Activated gamma-delta T cell treated with anti-CD3 and anti-CD28 coated beads, Interleukin-2, amount 50 U/mL, for 16 hours (primary cell): ENCODE results near the gene CCDC146.
"Not testable (repeated sequence)": the region's sequence is repeated elsewhere in the genome, so short reads cannot be mapped to it uniquely, and the experiment has no call there.

ENCODE experiments used
- DNase-seq: peaks from one replicate; pipeline ENCODE4 v3.0.0-alpha.2; 2020; ENCODE audit warnings: low read depth

CCDC146 gene

GRCh38 chr7:77202481-77202976 lies 80.1 kb downstream of the CCDC146 start:
- DNase-seq = no peak

GRCh38 chr7:77205706-77206105 lies 83.3 kb downstream of the CCDC146 start:
- DNase-seq = no peak

DNA sequence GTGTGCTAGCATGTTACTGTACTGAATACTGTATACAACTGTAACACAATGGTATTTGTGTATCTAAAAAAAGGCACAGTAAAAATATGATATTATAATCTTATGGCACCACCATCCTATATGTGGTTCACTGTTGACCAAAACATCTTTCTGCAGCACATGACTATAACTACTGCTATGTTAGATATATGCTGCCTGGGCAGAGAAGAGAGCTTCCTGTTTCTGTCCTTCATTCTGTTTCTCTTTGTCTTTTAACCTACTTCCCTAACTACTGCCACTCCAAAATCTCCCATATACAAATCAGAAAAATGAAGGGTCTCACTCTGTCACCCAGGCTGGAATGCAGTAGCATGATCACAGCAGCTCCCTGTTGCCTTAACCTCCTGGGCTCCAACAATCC lies 86.0 kb downstream of the CCDC146 start:
- DNase-seq = no peak

DNA sequence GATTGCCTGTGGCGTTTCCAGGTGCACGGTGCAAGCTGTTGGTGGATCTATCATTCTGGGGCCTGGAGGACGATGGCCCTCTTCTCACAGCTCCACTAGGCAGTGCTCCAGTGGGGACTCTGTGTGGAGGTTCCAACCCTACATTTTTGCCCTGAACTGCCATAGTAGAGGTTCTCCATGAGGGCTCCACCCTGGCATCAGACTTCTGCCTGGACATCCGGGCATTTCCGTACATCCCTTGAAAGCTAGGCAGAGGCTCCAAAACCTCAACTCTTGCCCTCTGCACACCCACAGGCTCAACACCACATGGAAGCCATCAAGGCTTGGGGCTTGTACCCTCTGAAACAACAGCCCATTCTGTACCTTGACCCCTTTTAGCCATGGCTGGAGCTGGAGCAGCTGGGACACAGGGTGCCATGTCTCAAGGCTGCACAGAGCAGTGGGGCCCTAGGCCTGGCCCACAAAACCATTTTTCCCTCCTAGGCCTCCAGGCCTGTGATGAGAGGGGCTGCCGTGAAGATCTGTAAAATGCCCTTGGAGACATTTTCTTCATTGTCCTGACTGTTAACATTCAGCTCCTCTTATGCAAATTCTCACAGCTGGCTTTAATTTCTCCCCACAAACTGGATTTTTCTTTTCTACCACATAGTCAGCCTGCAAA lies 87.2 kb downstream of the CCDC146 start:
- DNase-seq = no peak

DNA sequence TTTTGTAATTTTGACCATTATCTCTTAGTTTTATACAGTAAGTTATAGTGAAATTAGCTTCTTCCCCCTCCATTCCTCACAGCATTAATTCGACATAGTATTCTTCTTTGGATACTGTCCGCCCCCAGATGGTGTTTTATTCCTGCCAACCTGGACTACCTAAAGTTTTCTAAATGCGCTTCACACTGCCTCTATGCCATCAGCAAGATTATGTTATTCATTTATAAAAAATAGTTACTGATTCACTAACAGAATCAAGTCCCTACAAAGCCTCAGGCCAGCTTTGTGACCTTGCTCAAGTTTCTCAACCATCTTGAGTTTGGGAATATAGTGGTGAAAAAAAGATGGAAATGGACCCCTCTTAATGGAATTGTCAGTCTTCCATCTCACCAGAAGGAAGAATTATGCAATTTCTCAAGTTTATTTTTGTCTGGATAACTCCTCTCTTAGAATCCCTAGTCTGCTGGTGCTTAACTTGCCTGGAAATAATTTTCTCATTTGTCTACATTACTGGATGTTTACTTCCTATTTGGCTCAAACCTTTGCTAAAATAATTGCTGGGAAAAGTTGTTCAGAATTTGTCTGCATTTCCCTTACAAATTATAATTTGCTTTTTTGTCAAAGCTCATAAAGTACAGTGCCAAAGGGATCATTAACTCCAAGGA lies 93.9 kb downstream of the CCDC146 start:
- no peak for DNase-seq

- no peak for DNase-seq
Observed at GRCh38 chr7:77217474-77218185, 95.2 kb downstream of the CCDC146 start.

GRCh38 chr7:77219701-77220331 lies 97.4 kb downstream of the CCDC146 start:
- DNase-seq = not testable (repeated sequence)

DNA sequence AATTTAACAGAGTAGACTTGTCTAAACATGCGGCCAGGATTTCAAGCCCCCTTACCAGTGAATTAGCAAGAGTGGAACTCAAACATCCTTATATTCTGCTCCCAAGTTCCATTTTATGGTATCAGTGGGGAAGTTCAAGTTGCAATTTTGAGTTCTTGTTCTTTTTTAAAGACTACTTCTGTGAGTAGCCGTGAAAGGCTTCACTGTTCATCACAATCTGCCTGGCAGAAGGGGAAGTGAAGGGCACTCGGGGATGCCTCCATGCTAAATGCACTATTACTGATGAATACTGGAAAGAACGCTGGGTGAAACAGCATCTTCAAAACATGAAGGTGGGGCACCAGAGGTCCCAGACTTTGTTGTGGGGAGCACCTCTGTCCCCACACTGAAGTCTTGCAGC lies 99.7 kb downstream of the CCDC146 start:
- DNase-seq = no peak

- DNase-seq = no peak
Observed at GRCh38 chr7:77222819-77223218, 100.4 kb downstream of the CCDC146 start.

GRCh38 chr7:77223261-77223660 lies 100.8 kb downstream of the CCDC146 start:
- DNase-seq = no peak

- DNase-seq = no peak
Observed at GRCh38 chr7:77226357-77226839, 104.0 kb downstream of the CCDC146 start.

DNA sequence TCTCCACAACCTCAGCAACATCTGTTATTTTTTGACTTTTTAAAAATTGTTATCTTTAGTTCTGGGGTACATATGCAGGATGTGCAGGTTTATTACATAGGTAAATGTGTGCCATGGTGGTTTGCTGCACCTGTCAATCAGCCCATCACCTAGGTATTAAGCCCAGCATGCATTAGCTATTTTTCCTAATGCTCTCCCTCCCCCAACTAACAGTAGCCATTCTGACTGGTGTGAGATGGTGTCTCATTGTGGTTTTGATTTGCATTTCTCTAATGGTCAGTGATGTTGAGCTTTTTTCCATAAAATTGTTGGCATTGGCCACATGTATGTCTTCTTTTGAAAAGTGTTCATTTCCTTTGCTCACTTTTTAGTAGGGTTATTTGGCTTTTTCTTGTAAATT lies 106.4 kb downstream of the CCDC146 start:
- not testable (repeated sequence) for DNase-seq

DNA sequence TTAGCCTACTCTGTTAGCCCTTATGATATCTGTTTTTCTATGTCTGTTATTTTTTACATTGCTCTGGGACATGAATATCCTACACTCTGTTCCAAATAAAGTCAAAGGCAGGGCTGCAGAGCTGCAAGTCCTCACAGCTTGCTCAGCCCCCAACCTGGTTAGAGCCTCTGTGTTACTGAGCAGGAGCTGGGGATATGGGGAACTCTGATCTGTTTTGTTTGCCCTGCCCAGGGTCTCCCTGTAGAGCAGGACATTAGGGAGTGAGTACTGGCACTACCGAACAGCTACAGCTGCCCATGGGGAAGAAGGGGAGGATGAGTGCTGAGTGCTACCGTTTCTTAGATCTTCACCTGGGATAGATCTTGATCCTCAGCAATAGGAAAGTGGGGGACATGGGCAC lies 110.1 kb downstream of the CCDC146 start:
- no peak for DNase-seq

DNA sequence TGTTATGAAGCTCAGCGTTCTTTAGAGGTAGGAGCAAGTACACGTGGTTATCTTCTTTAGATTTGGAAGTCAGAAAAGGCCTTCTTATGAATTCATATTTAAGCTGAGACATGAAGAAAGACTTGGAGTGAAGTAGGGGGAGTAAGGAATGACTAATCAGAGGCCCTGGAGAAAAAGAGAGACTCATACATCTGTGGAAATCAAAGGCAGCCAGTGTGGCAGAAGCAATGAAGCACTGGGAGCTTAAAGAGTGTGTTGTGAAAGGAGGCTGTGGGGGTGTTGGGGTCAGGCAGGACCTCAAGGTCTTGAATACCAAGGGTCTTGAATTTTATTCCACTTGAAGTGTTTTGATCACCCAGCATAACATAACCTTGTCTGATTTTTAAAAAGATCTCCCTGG lies 112.9 kb downstream of the CCDC146 start:
- no peak for DNase-seq

DNA sequence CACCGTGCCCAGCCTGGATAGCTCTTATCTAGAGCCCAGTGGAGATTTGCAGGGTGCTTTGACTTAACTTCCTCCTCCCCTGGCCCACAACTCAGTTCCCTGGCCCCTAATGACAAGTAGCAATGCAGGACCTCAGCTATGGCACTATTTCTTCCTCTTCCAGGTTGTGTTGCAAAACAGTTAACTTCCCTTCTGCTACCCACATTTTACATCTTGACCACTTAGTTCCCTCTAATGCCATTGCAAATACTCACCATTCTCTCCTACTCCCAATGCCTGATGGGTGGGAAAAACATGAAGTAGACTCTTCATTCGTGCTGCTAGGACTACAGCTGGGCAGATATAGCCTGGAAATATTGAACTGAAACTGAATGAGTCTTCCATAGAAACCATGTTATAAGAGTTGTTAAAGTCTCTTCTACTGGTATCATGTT lies 116.3 kb downstream of the CCDC146 start:
- DNase-seq = no peak

GRCh38 chr7:77239471-77239870 lies 117.1 kb downstream of the CCDC146 start:
- no peak for DNase-seq

- DNase-seq = no peak
Observed at GRCh38 chr7:77242068-77242467, 119.7 kb downstream of the CCDC146 start.

DNA sequence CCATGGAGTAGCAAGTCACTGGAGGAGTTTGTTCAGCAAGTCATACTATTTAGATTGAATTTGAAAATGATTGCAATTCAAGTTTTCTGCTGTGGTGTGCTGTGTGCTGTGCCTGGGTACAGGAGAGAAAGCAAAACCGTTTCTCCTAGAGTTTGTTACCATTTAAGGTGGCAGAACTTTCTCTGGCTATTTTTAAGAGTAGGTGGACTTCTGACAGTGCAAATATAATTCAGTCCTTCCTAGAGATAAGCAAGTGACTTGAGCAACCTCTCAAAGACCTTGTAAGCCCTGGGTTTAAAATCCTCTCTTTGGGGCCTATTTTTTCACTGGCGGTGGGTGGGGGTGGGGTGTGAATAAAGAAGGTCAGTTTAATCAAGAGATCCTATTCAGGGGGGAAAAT lies 120.1 kb downstream of the CCDC146 start:
- DNase-seq = no peak

GRCh38 chr7:77244222-77244934 lies 122.0 kb downstream of the CCDC146 start:
- no peak for DNase-seq

GRCh38 chr7:77245015-77245755 lies 122.8 kb downstream of the CCDC146 start:
- no peak for DNase-seq

GRCh38 chr7:77246026-77246640 lies 123.7 kb downstream of the CCDC146 start:
- DNase-seq = no peak
